ENCODE measurements around the gene BRIP1. TPM values are rescaled to one million over a fixed set of nuclear protein-coding genes. Genes with fewer than 3 reads are reported as not detected.

Gene BRIP1
- total RNA-seq, 1 experiment from 2014 or later: 13.8 TPM

- TF ChIP-seq ATF2 (CRISPR knock-in tag; IDR thresholded peaks at IDR 0.05; ENCODE audit: borderline replicate concordance, low read depth) (no peak), NR1H2 (CRISPR knock-in tag; IDR thresholded peaks at IDR 0.05) (no peak), ZNF317 (CRISPR knock-in tag; IDR thresholded peaks at IDR 0.05; ENCODE audit: borderline replicate concordance, low read depth) (no peak), GABPB1 (CRISPR knock-in tag; IDR thresholded peaks at IDR 0.05) (no peak), CTCF (IDR thresholded peaks at IDR 0.05) (no peak), NFYB (CRISPR knock-in tag; conservative IDR thresholded peaks at IDR 0.05; ENCODE audit: low read depth) (no peak), TEAD1 (CRISPR knock-in tag; IDR thresholded peaks at IDR 0.05) (no peak)
Measured at GRCh38 chr17:61847659-61848058, 15.7 kb downstream of the BRIP1 start (continued).

GRCh38 chr17:61846761-61847375 is 16.5 kb downstream of the BRIP1 start:
- DNase-seq (ENCODE audit: low spot score) (no peak), ATAC-seq (no peak)
- Mint-ChIP-seq H3K36me3 (peaks cover 40% of the 10 kb centered on the region), H3K4me3 (no peak overlapping the region), H3K9me3 (no peaks in the 10 kb centered on the region), H3K27ac (no peak overlapping the region), H3K27me3 (ENCODE audit: low read depth) (no peaks in the 10 kb centered on the region), H3K4me1 (no peaks in the 10 kb centered on the region)
- ChIA-PET POLR2A (interaction anchor here (0.6 kb wide), 1 partner anchor 11 kb away, joined by 13 read pairs; no protein-coding TSS in a partner anchor), CTCF (no interaction called here)
- TF ChIP-seq, protein P1, sequence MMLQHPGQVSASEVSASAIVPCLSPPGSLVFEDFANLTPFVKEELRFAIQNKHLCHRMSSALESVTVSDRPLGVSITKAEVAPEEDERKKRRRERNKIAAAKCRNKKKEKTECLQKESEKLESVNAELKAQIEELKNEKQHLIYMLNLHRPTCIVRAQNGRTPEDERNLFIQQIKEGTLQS (CRISPR knock-in tag; conservative IDR thresholded peaks at IDR 0.05): no peak
- no peak for TF ChIP-seq FOXK1 (CRISPR knock-in tag; IDR thresholded peaks at IDR 0.05)
- no peak for TF ChIP-seq GTF2I (CRISPR knock-in tag; conservative IDR thresholded peaks at IDR 0.05)
- no peak for TF ChIP-seq MYBL2 (CRISPR knock-in tag; IDR thresholded peaks at IDR 0.05)
- no peak for TF ChIP-seq ATF1 (CRISPR knock-in tag; IDR thresholded peaks at IDR 0.05)
- no peak for TF ChIP-seq ESRRA (CRISPR knock-in tag; IDR thresholded peaks at IDR 0.05; ENCODE audit: borderline replicate concordance)
- TF ChIP-seq CTCF (IDR thresholded peaks at IDR 0.05): no peak
- TF ChIP-seq, protein P2, sequence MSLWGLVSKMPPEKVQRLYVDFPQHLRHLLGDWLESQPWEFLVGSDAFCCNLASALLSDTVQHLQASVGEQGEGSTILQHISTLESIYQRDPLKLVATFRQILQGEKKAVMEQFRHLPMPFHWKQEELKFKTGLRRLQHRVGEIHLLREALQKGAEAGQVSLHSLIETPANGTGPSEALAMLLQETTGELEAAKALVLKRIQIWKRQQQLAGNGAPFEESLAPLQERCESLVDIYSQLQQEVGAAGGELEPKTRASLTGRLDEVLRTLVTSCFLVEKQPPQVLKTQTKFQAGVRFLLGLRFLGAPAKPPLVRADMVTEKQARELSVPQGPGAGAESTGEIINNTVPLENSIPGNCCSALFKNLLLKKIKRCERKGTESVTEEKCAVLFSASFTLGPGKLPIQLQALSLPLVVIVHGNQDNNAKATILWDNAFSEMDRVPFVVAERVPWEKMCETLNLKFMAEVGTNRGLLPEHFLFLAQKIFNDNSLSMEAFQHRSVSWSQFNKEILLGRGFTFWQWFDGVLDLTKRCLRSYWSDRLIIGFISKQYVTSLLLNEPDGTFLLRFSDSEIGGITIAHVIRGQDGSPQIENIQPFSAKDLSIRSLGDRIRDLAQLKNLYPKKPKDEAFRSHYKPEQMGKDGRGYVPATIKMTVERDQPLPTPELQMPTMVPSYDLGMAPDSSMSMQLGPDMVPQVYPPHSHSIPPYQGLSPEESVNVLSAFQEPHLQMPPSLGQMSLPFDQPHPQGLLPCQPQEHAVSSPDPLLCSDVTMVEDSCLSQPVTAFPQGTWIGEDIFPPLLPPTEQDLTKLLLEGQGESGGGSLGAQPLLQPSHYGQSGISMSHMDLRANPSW (CRISPR knock-in tag; conservative IDR thresholded peaks at IDR 0.05; ENCODE audit: low read depth): no peak
- TF ChIP-seq CREB1 (CRISPR knock-in tag; IDR thresholded peaks at IDR 0.05): no peak
- TF ChIP-seq ATF2 (CRISPR knock-in tag; IDR thresholded peaks at IDR 0.05; ENCODE audit: borderline replicate concordance, low read depth): no peak
- TF ChIP-seq ARID4B (CRISPR knock-in tag; IDR thresholded peaks at IDR 0.05; ENCODE audit: borderline replicate concordance): no peak
- no peak for TF ChIP-seq KAT7 (CRISPR knock-in tag; IDR thresholded peaks at IDR 0.05; ENCODE audit: borderline replicate concordance)
- TF ChIP-seq TCF7 (CRISPR knock-in tag; IDR thresholded peaks at IDR 0.05; ENCODE audit: low read depth): no peak
- no peak for TF ChIP-seq MXD4 (CRISPR knock-in tag; IDR thresholded peaks at IDR 0.05; ENCODE audit: borderline replicate concordance)
- TF ChIP-seq ZNF219 (CRISPR knock-in tag; IDR thresholded peaks at IDR 0.05; ENCODE audit: borderline replicate concordance): no peak
- TF ChIP-seq ELF4 (CRISPR knock-in tag; IDR thresholded peaks at IDR 0.05; ENCODE audit: low read depth): no peak
